GM12864 (cell line): ENCODE results near the gene IMPG1.

Experiments used
- DNase-seq: peaks from one replicate; pipeline ENCODE4 v3.0.0-alpha.2; 2011; ENCODE audit warnings: low read depth
- H3K4me3 ChIP-seq: 2 replicates; pipeline ENCODE4 v1.5.1; 2011; ENCODE audit warnings: mild to moderate bottlenecking, low read depth, low read length, control low read depth
- TF ChIP-seq, protein P1 (sequence below): IDR thresholded peaks from 2 replicates; pipeline ENCODE4 v1.5.1; 2011; ENCODE audit warnings: low read depth, mild to moderate bottlenecking, moderate library complexity, low read length, control low read depth, inconsistent platforms; ENCODE audit errors: missing control alignments

Gene IMPG1

DNA sequence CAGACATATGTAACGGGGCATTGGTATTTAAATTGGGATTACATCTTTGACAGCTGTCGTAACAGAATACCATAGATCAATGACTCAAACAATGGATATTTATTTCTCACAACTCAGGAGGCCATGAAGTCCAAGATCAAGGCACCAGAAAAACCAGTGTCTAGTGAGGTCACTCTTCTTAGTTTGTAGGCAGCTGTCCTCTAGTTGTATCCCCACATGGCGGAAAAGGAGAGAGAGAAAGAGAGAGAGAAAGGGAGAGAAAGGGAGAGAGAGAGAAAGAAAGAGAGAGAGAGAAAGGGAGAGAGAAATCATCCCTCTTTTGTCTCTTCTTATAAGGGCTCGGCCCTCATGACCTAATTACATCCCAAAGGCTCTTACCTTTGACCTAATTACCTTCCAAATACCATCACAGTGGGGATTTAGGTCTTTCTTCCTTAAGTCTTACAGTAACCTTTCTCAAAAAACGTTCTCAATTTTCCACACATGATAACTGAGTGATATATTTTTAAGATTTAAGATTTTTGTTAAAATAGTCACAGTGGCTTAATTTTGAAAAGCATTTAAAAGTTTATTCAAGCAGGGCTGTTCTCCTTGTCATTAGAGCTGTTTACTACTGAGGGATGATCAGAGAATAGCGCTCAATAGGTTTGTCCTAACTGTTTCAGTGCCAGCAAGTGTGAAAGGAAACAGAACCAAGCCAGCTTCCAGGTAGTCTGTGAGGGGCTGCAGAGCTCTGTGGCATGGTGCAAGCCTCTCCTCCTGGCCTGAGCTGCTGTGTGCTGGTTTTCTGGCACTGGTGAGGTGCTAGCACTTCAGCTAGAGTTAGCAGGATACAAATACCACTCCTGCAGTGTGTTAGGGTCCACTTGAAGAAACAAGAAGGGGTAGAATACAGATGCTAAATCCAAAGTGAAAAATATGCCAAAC, 79.0 kb downstream of the IMPG1 start:
- TF ChIP-seq, protein P1, sequence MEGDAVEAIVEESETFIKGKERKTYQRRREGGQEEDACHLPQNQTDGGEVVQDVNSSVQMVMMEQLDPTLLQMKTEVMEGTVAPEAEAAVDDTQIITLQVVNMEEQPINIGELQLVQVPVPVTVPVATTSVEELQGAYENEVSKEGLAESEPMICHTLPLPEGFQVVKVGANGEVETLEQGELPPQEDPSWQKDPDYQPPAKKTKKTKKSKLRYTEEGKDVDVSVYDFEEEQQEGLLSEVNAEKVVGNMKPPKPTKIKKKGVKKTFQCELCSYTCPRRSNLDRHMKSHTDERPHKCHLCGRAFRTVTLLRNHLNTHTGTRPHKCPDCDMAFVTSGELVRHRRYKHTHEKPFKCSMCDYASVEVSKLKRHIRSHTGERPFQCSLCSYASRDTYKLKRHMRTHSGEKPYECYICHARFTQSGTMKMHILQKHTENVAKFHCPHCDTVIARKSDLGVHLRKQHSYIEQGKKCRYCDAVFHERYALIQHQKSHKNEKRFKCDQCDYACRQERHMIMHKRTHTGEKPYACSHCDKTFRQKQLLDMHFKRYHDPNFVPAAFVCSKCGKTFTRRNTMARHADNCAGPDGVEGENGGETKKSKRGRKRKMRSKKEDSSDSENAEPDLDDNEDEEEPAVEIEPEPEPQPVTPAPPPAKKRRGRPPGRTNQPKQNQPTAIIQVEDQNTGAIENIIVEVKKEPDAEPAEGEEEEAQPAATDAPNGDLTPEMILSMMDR, result no peak
- DNase-seq, result no peak

DNA sequence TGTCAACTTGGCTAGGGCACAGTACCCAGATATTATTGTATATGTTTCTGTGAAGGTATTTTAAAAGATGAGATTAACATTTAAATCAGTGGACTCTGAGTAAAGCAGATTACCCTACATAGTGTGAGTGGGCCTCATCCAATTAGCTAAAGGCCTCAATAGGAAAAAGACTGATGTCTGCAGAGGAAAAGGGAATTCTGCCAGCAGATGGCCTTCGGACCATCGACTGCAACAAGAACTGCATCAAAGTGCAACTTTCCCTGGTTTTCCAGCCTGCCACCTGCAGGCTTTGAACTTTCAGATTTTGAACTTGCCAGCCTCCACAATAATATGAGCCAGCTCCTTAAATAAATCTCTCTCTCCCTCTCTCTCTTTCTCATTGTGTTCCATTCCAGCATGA, 80.5 kb downstream of the IMPG1 start:
- TF ChIP-seq, protein P1, result no peak
- no peak for DNase-seq
- H3K4me3 ChIP-seq, result no peak overlapping the region

More for the DNA sequence above, 79.0 kb downstream of the IMPG1 start:
- no peak overlapping the region for H3K4me3 ChIP-seq

GRCh38 chr6:75986935-75987334, 85.5 kb downstream of the IMPG1 start:
- DNase-seq, result no peak
- H3K4me3 ChIP-seq, result no peak overlapping the region
- TF ChIP-seq, protein P1, result no peak

DNA sequence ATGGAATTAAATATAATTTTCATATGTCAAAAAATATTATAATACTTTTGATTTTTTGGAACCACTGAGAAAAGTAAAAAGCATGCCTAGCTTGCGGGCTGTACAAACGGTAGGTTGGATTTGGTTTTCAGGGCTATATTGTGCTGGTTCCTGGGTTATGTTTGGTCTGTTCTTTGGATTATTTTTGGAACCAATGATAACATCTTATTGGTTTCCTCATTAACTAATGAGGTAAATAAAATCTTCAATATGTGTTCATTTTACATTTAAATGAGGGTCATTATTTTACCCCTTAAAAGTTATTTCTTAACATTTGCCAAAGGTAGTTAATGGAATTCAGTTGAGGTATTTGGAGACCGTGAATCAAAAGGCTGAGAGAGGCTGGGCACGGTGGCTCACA, 96.6 kb downstream of the IMPG1 start:
- H3K4me3 ChIP-seq, result no peak overlapping the region
- DNase-seq, result no peak
- TF ChIP-seq, protein P1, result no peak

GRCh38 chr6:75970093-75970492, 102.4 kb downstream of the IMPG1 start:
- TF ChIP-seq, protein P1, result no peak
- DNase-seq, result no peak
- H3K4me3 ChIP-seq, result no peak overlapping the region

DNA sequence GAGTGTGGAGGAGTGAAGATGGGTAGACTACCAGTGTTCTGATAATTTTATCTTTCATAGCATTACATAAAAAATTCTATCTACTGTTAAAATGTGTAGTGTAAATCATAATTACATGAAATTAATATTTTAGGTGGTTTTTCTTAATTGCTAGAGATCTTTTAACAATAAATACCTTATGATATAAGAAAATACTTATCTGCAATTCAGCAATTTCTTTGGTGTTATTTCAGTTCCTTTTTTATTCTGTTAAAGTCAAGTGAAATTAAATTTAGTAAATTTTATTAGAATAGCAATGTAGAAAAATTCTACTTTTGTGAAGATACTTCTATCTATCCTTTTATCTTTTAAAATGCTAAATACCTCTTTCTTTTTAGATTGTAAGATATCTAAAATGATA, 104.3 kb downstream of the IMPG1 start:
- DNase-seq, result no peak
- TF ChIP-seq, protein P1, result no peak
- H3K4me3 ChIP-seq, result no peak overlapping the region

GRCh38 chr6:75963569-75963968, 108.9 kb downstream of the IMPG1 start:
- TF ChIP-seq, protein P1, result no peak
- no peak overlapping the region for H3K4me3 ChIP-seq
- DNase-seq, result no peak
